ENCODE results near the gene ARHGEF37. TPM values are rescaled to one million over a fixed set of nuclear protein-coding genes. Genes with fewer than 3 reads are reported as not detected.

The ARHGEF37 gene
- total RNA-seq, 3 donors from 2014 or later: 5.3 to 54.4 (median 29.2) TPM

- Histone ChIP-seq H3K9me3 (no peaks in the 10 kb centered on the region), H3K27me3 (no peaks in the 10 kb centered on the region)
- intact Hi-C loops (cut with DNase I; ENCODE audit: low total_unique reads): no loop called here
These were observed 76.0 kb downstream of the ARHGEF37 start for GRCh38 chr5:149657324-149657723.

DNA sequence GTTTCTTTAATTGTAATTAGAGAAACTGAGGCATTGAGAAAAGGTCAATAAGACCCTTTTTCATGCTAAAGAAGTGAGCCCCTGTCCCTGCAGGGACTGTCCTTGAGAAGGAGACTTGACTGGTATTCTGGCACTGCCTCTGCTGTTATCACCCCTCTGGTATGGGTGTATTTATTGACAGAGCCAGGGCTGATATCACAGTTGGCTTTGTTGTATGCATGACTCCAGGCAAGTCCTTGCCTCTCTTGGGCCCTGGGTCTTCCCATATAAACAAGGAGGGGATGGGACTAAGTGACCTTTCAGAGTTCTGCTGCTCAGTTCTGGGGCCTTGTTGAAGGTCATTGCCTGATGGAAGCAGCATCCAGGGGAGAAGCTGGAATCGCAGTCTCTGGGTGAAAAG, 77.0 kb downstream of the ARHGEF37 start:
- H3K4me3 ChIP-seq: no peak overlapping the region
- TF ChIP-seq CTCF (IDR thresholded peaks at IDR 0.05) (no peak), POLR2A (IDR thresholded peaks at IDR 0.05) (no peak), POLR2AphosphoS5 (IDR thresholded peaks at IDR 0.05) (no peak)
- no peaks in the 10 kb centered on the region for H3K36me3 ChIP-seq
- no peaks in the 10 kb centered on the region for H3K9me3 ChIP-seq
- no peaks in the 10 kb centered on the region for H3K27me3 ChIP-seq
- no peaks in the 10 kb centered on the region for H3K4me1 ChIP-seq
- intact Hi-C loops (cut with DNase I; ENCODE audit: low total_unique reads): no loop called here
- DNase-seq (ENCODE audit: low spot score in 2 of 2): no peak
- H3K27ac ChIP-seq: no peak overlapping the region

More at GRCh38 chr5:149657324-149657723, 76.0 kb downstream of the ARHGEF37 start:
- Histone ChIP-seq H3K4me1 (no peaks in the 10 kb centered on the region), H3K36me3 (no peaks in the 10 kb centered on the region), H3K27ac (no peak overlapping the region), H3K4me3 (no peak overlapping the region)
- TF ChIP-seq POLR2A (IDR thresholded peaks at IDR 0.05) (no peak), POLR2AphosphoS5 (IDR thresholded peaks at IDR 0.05) (no peak), CTCF (IDR thresholded peaks at IDR 0.05) (no peak)
- no peak for DNase-seq (ENCODE audit: low spot score in 2 of 2)

DNA sequence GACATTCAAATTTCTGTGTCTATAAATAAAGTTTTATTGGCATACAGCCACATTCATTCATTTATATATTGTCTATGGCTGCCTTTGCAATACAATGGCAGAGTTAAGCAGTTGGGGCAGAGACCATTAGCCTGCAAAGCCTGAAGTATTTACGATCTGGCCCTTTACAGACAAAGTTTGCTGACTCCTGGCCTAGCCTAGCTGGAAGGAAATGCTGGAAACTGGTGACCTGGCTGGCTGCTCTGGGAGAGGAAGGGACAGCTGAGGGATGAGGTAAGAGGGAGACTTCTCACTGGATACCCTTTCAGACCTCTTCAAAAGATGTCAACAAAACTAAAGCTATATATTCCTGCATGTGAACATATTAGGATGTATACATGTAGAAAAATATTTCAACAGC, 82.8 kb downstream of the ARHGEF37 start:
- no peak for DNase-seq (ENCODE audit: low spot score in 2 of 2)
- no peaks in the 10 kb centered on the region for H3K27me3 ChIP-seq
- H3K4me3 ChIP-seq: no peak overlapping the region
- intact Hi-C loops (cut with DNase I; ENCODE audit: low total_unique reads): no loop called here
- H3K9me3 ChIP-seq: peaks cover 0 to 10% of the 10 kb centered on the region in 2 donors
- no peaks in the 10 kb centered on the region for H3K36me3 ChIP-seq
- TF ChIP-seq CTCF (IDR thresholded peaks at IDR 0.05): no peak
- no peak for TF ChIP-seq POLR2A (IDR thresholded peaks at IDR 0.05)
- no peak for TF ChIP-seq POLR2AphosphoS5 (IDR thresholded peaks at IDR 0.05)
- no peaks in the 10 kb centered on the region for H3K4me1 ChIP-seq
- H3K27ac ChIP-seq: no peak overlapping the region

DNA sequence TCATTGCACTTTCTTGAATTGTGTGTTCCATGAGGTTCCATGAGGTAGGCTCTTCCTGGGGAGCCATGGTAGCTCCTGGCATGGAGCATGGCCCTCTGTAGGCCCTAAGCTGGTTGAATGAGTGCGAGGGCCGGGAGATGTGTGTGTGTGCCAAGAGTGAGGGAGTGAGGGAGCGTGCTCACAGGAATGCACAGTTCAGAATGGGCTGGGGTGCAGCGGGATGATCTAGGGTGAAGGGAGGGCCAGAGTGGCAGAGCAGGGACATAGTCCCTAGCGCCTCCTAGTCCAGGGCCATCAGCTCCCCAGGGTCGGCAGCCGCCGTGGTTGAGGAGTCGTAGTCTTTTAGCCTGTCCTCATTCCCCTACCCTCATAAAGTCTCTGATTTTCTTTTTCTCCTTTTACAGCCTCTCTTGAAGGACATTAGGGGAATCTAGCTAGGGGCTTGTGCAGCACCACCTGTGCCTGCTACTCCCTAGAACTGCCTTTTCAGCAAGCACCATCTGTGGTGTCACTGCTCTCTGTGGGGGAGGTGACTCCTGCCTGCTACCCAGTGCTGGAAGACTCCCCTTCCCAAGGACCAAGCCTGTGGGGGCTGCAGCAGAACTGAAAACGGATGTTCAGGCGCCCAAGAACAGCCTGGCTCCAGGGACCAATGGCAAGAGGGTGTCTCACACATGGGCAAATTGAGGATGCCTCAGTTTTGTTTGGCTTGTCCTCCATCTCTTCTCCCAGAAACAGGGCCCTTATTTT, 83.5 kb downstream of the ARHGEF37 start:
- DNase-seq (ENCODE audit: low spot score in 2 of 2): no peak

More for the DNA sequence above, 83.5 kb downstream of the ARHGEF37 start:
- Histone ChIP-seq H3K4me3 (no peak overlapping the region), H3K27ac (no peak overlapping the region), H3K36me3 (no peaks in the 10 kb centered on the region), H3K4me1 (no peaks in the 10 kb centered on the region), H3K27me3 (no peaks in the 10 kb centered on the region), H3K9me3 (peaks cover under 1 to 10% of the 10 kb centered on the region in 2 donors)
- no peak for TF ChIP-seq POLR2AphosphoS5 (IDR thresholded peaks at IDR 0.05)
- no peak for TF ChIP-seq CTCF (IDR thresholded peaks at IDR 0.05)
- intact Hi-C loops (cut with DNase I; ENCODE audit: low total_unique reads): no loop called here

Measured in breast epithelium (tissue), 4 donors.